Activated T-helper 2 cell treated with anti-CD3 and anti-CD28 coated beads, Interferon-gamma antibody, Interleukin-2, Interleukin-4, amounts not matched to agents 10 μg/mL and 5 μg/mL and 100 μg/mL, durations not matched to agents 14 hours and 24 hours and 36 hours (primary cell): Measurements from ENCODE around the gene PON1. TPM values are rescaled to one million over a fixed set of nuclear protein-coding genes. Genes with fewer than 3 reads are reported as not detected.

Source experiments
- DNase-seq: peaks from one replicate; pipeline ENCODE4 v3.0.0; 2021; ENCODE audit warnings: low spot score
- H3K27ac Mint-ChIP-seq: one replicate; pipeline ENCODE4 v1.8.0; 2021; ENCODE audit warnings: mixed read lengths
- H3K27me3 Mint-ChIP-seq: one replicate; pipeline ENCODE4 v1.8.0; 2021; ENCODE audit warnings: low read depth, mixed read lengths
- H3K36me3 Mint-ChIP-seq: one replicate; pipeline ENCODE4 v1.8.0; 2021; ENCODE audit warnings: low read depth, mixed read lengths
- H3K4me1 Mint-ChIP-seq: one replicate; pipeline ENCODE4 v1.8.0; 2021; ENCODE audit warnings: low read depth, mixed read lengths
- H3K4me3 Mint-ChIP-seq: one replicate; pipeline ENCODE4 v1.8.0; 2021; ENCODE audit warnings: low read depth, mild to moderate bottlenecking, moderate library complexity, mixed read lengths
- H3K9me3 Mint-ChIP-seq: one replicate; pipeline ENCODE4 v1.8.0; 2021; ENCODE audit warnings: mixed read lengths
- intact Hi-C: fragments of 100-400 bp; cut with micrococcal nuclease; formaldehyde crosslinking; loops from one replicate; pipeline ENCODE4 v1.15.1; 2023
- total RNA-seq: library from RNA; stranded (reverse); gene quantifications from 2 replicates; pipeline ENCODE4 v1.2.3, GENCODE V29; 2022

The PON1 gene
- total RNA-seq, 1 donor from 2014 or later: not detected

GRCh38 chr7:95267754-95268153, 56.6 kb downstream of the PON1 start:
- intact Hi-C loops: no loop called here
- no peak overlapping the region for H3K27ac Mint-ChIP-seq
- peaks cover 2% of the 10 kb centered on the region for H3K27me3 Mint-ChIP-seq
- no peak for DNase-seq
- H3K4me3 Mint-ChIP-seq: no peak overlapping the region
- H3K9me3 Mint-ChIP-seq: no peaks in the 10 kb centered on the region
- H3K36me3 Mint-ChIP-seq: no peaks in the 10 kb centered on the region
- H3K4me1 Mint-ChIP-seq: no peaks in the 10 kb centered on the region

GRCh38 chr7:95265634-95266033, 58.7 kb downstream of the PON1 start:
- H3K9me3 Mint-ChIP-seq: no peaks in the 10 kb centered on the region
- no peaks in the 10 kb centered on the region for H3K36me3 Mint-ChIP-seq
- no peaks in the 10 kb centered on the region for H3K27me3 Mint-ChIP-seq
- H3K4me1 Mint-ChIP-seq: no peaks in the 10 kb centered on the region
- no peak overlapping the region for H3K27ac Mint-ChIP-seq
- DNase-seq: no peak
- intact Hi-C loops: no loop called here
- no peak overlapping the region for H3K4me3 Mint-ChIP-seq

GRCh38 chr7:95264363-95264891, 59.9 kb downstream of the PON1 start:
- Mint-ChIP-seq H3K27me3 (no peaks in the 10 kb centered on the region), H3K9me3 (no peaks in the 10 kb centered on the region), H3K27ac (no peak overlapping the region), H3K4me3 (no peak overlapping the region), H3K4me1 (no peaks in the 10 kb centered on the region), H3K36me3 (no peaks in the 10 kb centered on the region)
- intact Hi-C loops: no loop called here
- no peak for DNase-seq

GRCh38 chr7:95263785-95264362, 60.5 kb downstream of the PON1 start:
- no peaks in the 10 kb centered on the region for H3K4me1 Mint-ChIP-seq
- H3K9me3 Mint-ChIP-seq: no peaks in the 10 kb centered on the region
- intact Hi-C loops: no loop called here
- no peak overlapping the region for H3K27ac Mint-ChIP-seq
- H3K27me3 Mint-ChIP-seq: no peaks in the 10 kb centered on the region
- no peak overlapping the region for H3K4me3 Mint-ChIP-seq
- no peaks in the 10 kb centered on the region for H3K36me3 Mint-ChIP-seq
- DNase-seq: no peak

- intact Hi-C loops: no loop called here
- H3K4me1 Mint-ChIP-seq: no peaks in the 10 kb centered on the region
- H3K4me3 Mint-ChIP-seq: no peak overlapping the region
- no peaks in the 10 kb centered on the region for H3K36me3 Mint-ChIP-seq
- no peak for DNase-seq
- H3K27ac Mint-ChIP-seq: no peak overlapping the region
- H3K27me3 Mint-ChIP-seq: no peaks in the 10 kb centered on the region
- H3K9me3 Mint-ChIP-seq: no peaks in the 10 kb centered on the region
Observed at GRCh38 chr7:95262875-95263274, 61.5 kb downstream of the PON1 start.

DNA sequence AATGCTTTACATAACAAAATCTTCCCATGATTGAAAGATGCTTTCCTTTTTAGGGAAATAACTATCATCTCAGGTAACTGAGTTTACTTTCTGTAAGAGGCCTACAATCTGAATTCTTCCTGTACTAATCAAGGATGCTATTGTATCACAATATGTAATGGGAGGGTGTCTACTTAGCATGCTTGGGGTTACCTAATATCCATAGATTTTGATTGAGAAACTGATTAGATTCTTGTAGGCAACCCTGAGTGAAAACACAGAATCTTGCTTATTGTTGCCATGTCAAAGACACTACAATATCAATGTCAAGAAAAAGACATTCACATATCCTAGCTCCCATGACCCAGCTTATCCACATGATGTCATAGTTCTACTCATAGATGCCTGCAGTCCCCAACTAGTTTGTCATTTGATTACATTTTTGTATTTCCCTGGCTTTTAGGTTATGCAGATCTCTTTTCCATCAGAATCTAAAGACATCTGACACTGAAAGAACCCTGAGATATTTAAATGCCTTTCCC, 62.4 kb downstream of the PON1 start:
- no peak for DNase-seq
- H3K4me1 Mint-ChIP-seq: no peaks in the 10 kb centered on the region
- H3K4me3 Mint-ChIP-seq: no peak overlapping the region
- H3K9me3 Mint-ChIP-seq: no peaks in the 10 kb centered on the region
- no peaks in the 10 kb centered on the region for H3K27me3 Mint-ChIP-seq
- no peaks in the 10 kb centered on the region for H3K36me3 Mint-ChIP-seq
- intact Hi-C loops: no loop called here
- H3K27ac Mint-ChIP-seq: no peak overlapping the region

DNA sequence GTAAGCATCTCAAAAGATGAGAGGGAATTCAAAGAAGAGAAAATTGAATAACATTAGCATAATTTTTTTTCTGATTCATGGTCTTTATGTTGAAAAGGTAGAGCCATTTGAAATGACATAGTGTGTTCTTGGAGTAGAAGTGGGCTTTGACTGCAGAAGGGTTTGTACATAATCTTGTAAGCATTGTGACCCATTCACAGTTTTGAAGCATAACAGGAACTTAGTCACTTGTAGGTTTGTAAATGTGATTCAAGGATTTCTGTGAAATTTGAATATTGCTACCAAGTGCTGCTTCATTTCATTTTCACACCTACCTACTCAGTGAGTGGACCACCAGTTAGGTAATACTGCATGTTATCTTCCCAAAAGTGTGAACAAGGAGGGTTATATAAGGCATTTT, 68.6 kb downstream of the PON1 start:
- no peaks in the 10 kb centered on the region for H3K36me3 Mint-ChIP-seq
- no peaks in the 10 kb centered on the region for H3K4me1 Mint-ChIP-seq
- H3K27me3 Mint-ChIP-seq: no peaks in the 10 kb centered on the region
- no peaks in the 10 kb centered on the region for H3K9me3 Mint-ChIP-seq
- H3K4me3 Mint-ChIP-seq: no peak overlapping the region
- no peak for DNase-seq
- intact Hi-C loops: no loop called here
- no peak overlapping the region for H3K27ac Mint-ChIP-seq

DNA sequence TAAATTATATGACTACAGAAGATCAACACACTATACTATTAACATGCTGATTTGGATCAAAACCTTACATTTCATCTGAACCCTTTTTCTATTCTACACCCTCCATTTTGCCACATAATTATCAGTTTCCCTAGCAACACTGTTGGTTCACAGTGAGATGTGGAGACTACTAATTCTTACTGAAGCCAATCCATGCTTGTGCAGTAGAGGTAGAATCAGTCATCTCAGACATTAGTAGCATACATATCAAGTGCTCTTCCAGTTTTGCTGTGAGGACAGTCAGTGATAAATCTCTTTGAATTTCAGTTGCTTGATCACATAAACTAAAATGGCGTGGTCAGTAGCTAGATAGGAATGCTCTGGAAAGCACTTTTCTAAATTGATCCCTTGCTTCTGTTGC, 70.3 kb downstream of the PON1 start:
- intact Hi-C loops: no loop called here
- H3K36me3 Mint-ChIP-seq: no peaks in the 10 kb centered on the region
- H3K9me3 Mint-ChIP-seq: no peaks in the 10 kb centered on the region
- no peaks in the 10 kb centered on the region for H3K27me3 Mint-ChIP-seq
- H3K27ac Mint-ChIP-seq: no peak overlapping the region
- H3K4me1 Mint-ChIP-seq: no peaks in the 10 kb centered on the region
- H3K4me3 Mint-ChIP-seq: no peak overlapping the region
- no peak for DNase-seq

DNA sequence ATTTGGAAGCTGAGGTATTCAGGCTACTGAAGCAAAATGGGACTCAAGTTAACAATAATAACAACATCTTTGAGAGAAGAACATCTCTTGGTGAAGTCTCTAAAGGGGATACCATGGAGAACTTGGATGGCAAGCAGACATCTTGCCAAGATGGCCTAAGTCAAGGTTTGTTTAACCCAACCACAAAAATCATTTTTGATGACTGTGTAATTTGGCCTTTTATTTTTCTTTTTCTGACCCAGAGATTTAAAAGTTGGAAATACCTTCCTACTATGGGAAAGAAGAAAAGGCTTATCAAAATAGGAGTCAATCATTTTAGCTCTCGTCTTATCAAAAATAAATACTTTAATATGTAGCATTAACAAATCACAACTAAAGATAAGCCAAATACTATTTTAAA, 72.4 kb downstream of the PON1 start:
- Mint-ChIP-seq H3K36me3 (no peaks in the 10 kb centered on the region), H3K27me3 (no peaks in the 10 kb centered on the region), H3K27ac (no peak overlapping the region), H3K4me3 (no peak overlapping the region), H3K9me3 (no peaks in the 10 kb centered on the region), H3K4me1 (no peaks in the 10 kb centered on the region)
- no peak for DNase-seq
- intact Hi-C loops: no loop called here

- no peak overlapping the region for H3K27ac Mint-ChIP-seq
- no peak overlapping the region for H3K4me3 Mint-ChIP-seq
- H3K4me1 Mint-ChIP-seq: no peaks in the 10 kb centered on the region
- H3K27me3 Mint-ChIP-seq: no peaks in the 10 kb centered on the region
- no peak for DNase-seq
- no peaks in the 10 kb centered on the region for H3K9me3 Mint-ChIP-seq
- no peaks in the 10 kb centered on the region for H3K36me3 Mint-ChIP-seq
- intact Hi-C loops: no loop called here
Observed at GRCh38 chr7:95250571-95250970, 73.8 kb downstream of the PON1 start.

Other genes starting within 250 kb of the PON1 start
- gene PON3, start 71.8 kb upstream of the PON1 start, total RNA-seq: 0.14 and 0.30 TPM in 2 replicates
- 16.5 and 17.5 TPM in 2 replicates for gene PON2, start 110.5 kb upstream of the PON1 start, total RNA-seq
- gene ASB4, start 161.4 kb upstream of the PON1 start, total RNA-seq: not detected in 2 replicates